22Rv1 (cell line): ENCODE results near the gene ZNF429.

ENCODE experiments used
- ZFX ChIP-seq: fragments of 450-650 bp; IDR thresholded peaks from 2 replicates; pipeline ENCODE4 v1.6.1; 2017; ENCODE audit warnings: antibody characterized with exemption, borderline replicate concordance
- TF ChIP-seq, protein P1 (sequence below): fragments of 450-650 bp; IDR thresholded peaks from 2 replicates; pipeline ENCODE4 v1.5.1; 2017; ENCODE audit warnings: mild to moderate bottlenecking

- TF ChIP-seq, protein P1, sequence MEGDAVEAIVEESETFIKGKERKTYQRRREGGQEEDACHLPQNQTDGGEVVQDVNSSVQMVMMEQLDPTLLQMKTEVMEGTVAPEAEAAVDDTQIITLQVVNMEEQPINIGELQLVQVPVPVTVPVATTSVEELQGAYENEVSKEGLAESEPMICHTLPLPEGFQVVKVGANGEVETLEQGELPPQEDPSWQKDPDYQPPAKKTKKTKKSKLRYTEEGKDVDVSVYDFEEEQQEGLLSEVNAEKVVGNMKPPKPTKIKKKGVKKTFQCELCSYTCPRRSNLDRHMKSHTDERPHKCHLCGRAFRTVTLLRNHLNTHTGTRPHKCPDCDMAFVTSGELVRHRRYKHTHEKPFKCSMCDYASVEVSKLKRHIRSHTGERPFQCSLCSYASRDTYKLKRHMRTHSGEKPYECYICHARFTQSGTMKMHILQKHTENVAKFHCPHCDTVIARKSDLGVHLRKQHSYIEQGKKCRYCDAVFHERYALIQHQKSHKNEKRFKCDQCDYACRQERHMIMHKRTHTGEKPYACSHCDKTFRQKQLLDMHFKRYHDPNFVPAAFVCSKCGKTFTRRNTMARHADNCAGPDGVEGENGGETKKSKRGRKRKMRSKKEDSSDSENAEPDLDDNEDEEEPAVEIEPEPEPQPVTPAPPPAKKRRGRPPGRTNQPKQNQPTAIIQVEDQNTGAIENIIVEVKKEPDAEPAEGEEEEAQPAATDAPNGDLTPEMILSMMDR, result no peak
- TF ChIP-seq ZFX, result no peak
Observed at GRCh38 chr19:21593008-21593481, 87.6 kb downstream of the ZNF429 start.
